H9 (cell line): ENCODE data around the gene CMSS1. TPM values are rescaled to one million over a fixed set of nuclear protein-coding genes. Genes with fewer than 3 reads are reported as not detected.

ENCODE experiments used
- DNase-seq: peaks from one replicate; pipeline ENCODE4 v3.0.0-alpha.2; 2017
- H2AFZ ChIP-seq: one replicate; pipeline ENCODE4 v1.6.1; 2013; ENCODE audit warnings: mild to moderate bottlenecking, low read length, control low read depth, moderate library complexity
- H2AK5ac ChIP-seq: 2 replicates; pipeline ENCODE4 v1.6.1; 2013; ENCODE audit warnings: low read length, control low read depth, mixed read lengths; ENCODE audit not compliant: insufficient read length
- H2BK120ac ChIP-seq: one replicate; pipeline ENCODE4 v1.6.1; 2013; ENCODE audit warnings: low read depth, mild to moderate bottlenecking, low read length, control low read depth, inconsistent platforms; ENCODE audit not compliant: poor library complexity, severe bottlenecking
- H2BK12ac ChIP-seq: 2 replicates; pipeline ENCODE4 v1.6.1; 2013; ENCODE audit warnings: low read length, control low read depth, mixed read lengths, low read depth; ENCODE audit not compliant: insufficient read length
- H2BK15ac ChIP-seq: 2 replicates; pipeline ENCODE4 v1.6.1; 2013; ENCODE audit warnings: low read depth, low read length, control low read depth
- H2BK20ac ChIP-seq: one replicate; pipeline ENCODE4 v1.6.1; 2013; ENCODE audit warnings: low read depth, mild to moderate bottlenecking, low read length, control low read depth, inconsistent platforms; ENCODE audit not compliant: poor library complexity, severe bottlenecking
- H2BK5ac ChIP-seq: 2 replicates; pipeline ENCODE4 v1.6.1; 2013; ENCODE audit warnings: low read length, control low read depth, mixed read lengths; ENCODE audit not compliant: insufficient read length
- H3K14ac ChIP-seq: 2 replicates; pipeline ENCODE4 v1.6.1; 2013; ENCODE audit warnings: low read length, control low read depth; ENCODE audit not compliant: insufficient read depth
- H3K18ac ChIP-seq: 2 replicates; pipeline ENCODE4 v1.6.1; 2013; ENCODE audit warnings: low read depth, mild to moderate bottlenecking, mixed read lengths, low read length, control low read depth; ENCODE audit not compliant: insufficient read length
- H3K23ac ChIP-seq: 2 replicates; pipeline ENCODE4 v1.6.1; 2013; ENCODE audit warnings: low read length, control low read depth, mixed read lengths, low read depth; ENCODE audit not compliant: insufficient read length
- H3K23me2 ChIP-seq: 2 replicates; pipeline ENCODE4 v1.6.1; 2013; ENCODE audit warnings: low read depth, mild to moderate bottlenecking, mixed read lengths, low read length, control low read depth; ENCODE audit not compliant: insufficient read length, poor library complexity, severe bottlenecking
- H3K27ac ChIP-seq: 2 replicates; pipeline ENCODE4 v1.5.1; 2013; ENCODE audit warnings: low read length, control low read depth, mixed read lengths, low read depth; ENCODE audit not compliant: insufficient read length
- H3K27me3 ChIP-seq: 2 replicates; pipeline ENCODE4 v1.6.1; 2013; ENCODE audit warnings: low read length, control low read depth, inconsistent platforms; ENCODE audit not compliant: insufficient read depth
- H3K4ac ChIP-seq: 2 replicates; pipeline ENCODE4 v1.6.1; 2013; ENCODE audit warnings: low read depth, mild to moderate bottlenecking, control low read depth, inconsistent platforms, low read length, moderate library complexity
- H3K4me1 ChIP-seq: 2 replicates; pipeline ENCODE4 v1.6.1; 2013; ENCODE audit warnings: low read length, control low read depth, inconsistent platforms; ENCODE audit not compliant: insufficient read depth
- H3K4me2 ChIP-seq: 2 replicates; pipeline ENCODE4 v1.6.1; 2013; ENCODE audit warnings: low read length, control low read depth, mixed read lengths; ENCODE audit not compliant: insufficient read length, insufficient read depth
- H3K56ac ChIP-seq: 2 replicates; pipeline ENCODE4 v1.6.1; 2013; ENCODE audit warnings: low read depth, mild to moderate bottlenecking, mixed read lengths, low read length, control low read depth; ENCODE audit not compliant: insufficient read length
- H3K79me1 ChIP-seq: 2 replicates; pipeline ENCODE4 v1.6.1; 2013; ENCODE audit warnings: low read depth, mild to moderate bottlenecking, moderate library complexity, low read length, control low read depth, inconsistent platforms; ENCODE audit not compliant: insufficient read depth, poor library complexity, severe bottlenecking
- H3K79me2 ChIP-seq: 2 replicates; pipeline ENCODE4 v1.6.1; 2013; ENCODE audit warnings: low read length, control low read depth, inconsistent platforms; ENCODE audit not compliant: insufficient read depth
- H3K9ac ChIP-seq: 2 replicates; pipeline ENCODE4 v1.6.1; 2013; ENCODE audit warnings: low read length, control low read depth, mixed read lengths; ENCODE audit not compliant: insufficient read length; ENCODE audit errors: extremely low read depth
- H3K9me3 ChIP-seq: one replicate; pipeline ENCODE4 v1.6.1; 2013; ENCODE audit warnings: low read depth, low read length, inconsistent platforms; ENCODE audit not compliant: control insufficient read depth
- H3T11ph ChIP-seq: one replicate; pipeline ENCODE4 v1.6.1; 2013; ENCODE audit warnings: mild to moderate bottlenecking, low read length, control low read depth, inconsistent platforms
- H4K20me1 ChIP-seq: one replicate; pipeline ENCODE4 v1.6.1; 2013; ENCODE audit not compliant: control insufficient read depth, insufficient read length, insufficient read depth
- H4K5ac ChIP-seq: 2 replicates; pipeline ENCODE4 v1.6.1; 2013; ENCODE audit warnings: low read depth, mild to moderate bottlenecking, mixed read lengths, low read length, control low read depth; ENCODE audit not compliant: insufficient read length
- H4K8ac ChIP-seq: replicated peaks from 2 replicates; pipeline ENCODE4 v1.6.1; 2013; ENCODE audit warnings: low read length, control low read depth, mixed read lengths, low read depth; ENCODE audit not compliant: insufficient read length
- H4K91ac ChIP-seq: 2 replicates; pipeline ENCODE4 v1.6.1; 2013; ENCODE audit warnings: low read depth, mild to moderate bottlenecking, moderate library complexity, mixed read lengths, low read length, control low read depth; ENCODE audit not compliant: insufficient read length
- H3K27ac Mint-ChIP-seq, 3 experiments: 2 replicates in 2 of 3; 3 replicates in 1 of 3; pipeline ENCODE4 v1.8.0; 2020 to 2021; ENCODE audit warnings: mixed read lengths in 3 of 3, mild to moderate bottlenecking in 1 of 3, moderate library complexity in 1 of 3
- H3K27me3 Mint-ChIP-seq: 2 replicates; pipeline ENCODE4 v1.8.0; 2021; ENCODE audit warnings: low read depth, mild to moderate bottlenecking, moderate library complexity, mixed read lengths
- H3K36me3 Mint-ChIP-seq, 3 experiments: 2 replicates in 2 of 3; 3 replicates in 1 of 3; pipeline ENCODE4 v1.8.0; 2020 to 2021; ENCODE audit warnings: low read depth in 3 of 3, mixed read lengths in 3 of 3; ENCODE audit not compliant: insufficient read depth in 1 of 3
- H3K4me1 Mint-ChIP-seq, 2 experiments: 2 replicates each; pipeline ENCODE4 v1.8.0; 2020; ENCODE audit warnings: mixed read lengths in 2 of 2
- H3K4me3 Mint-ChIP-seq, 2 experiments: 2 replicates in 1 of 2; 3 replicates in 1 of 2; pipeline ENCODE4 v1.8.0; 2020 to 2021; ENCODE audit warnings: mild to moderate bottlenecking in 2 of 2, mixed read lengths in 2 of 2, moderate library complexity in 1 of 2
- H3K9me3 Mint-ChIP-seq, 2 experiments: 2 replicates in 1 of 2; 3 replicates in 1 of 2; pipeline ENCODE4 v1.8.0; 2020; ENCODE audit warnings: mild to moderate bottlenecking in 2 of 2, mixed read lengths in 2 of 2, moderate library complexity in 1 of 2
- CTCF ChIP-seq: fragments of 200-600 bp; sonication (generic); conservative IDR thresholded peaks from 3 replicates; pipeline ENCODE4 v1.8.0; 2021; ENCODE audit warnings: antibody characterized with exemption, mild to moderate bottlenecking
- WGBS: extraction: QIAGEN DNeasy Blood & Tissue Kit; methylation state at CpG from one replicate; pipeline ENCODE4 v1.1.7; 2013; ENCODE audit warnings: missing lambda C conversion rate, low lambda C conversion rate, mixed read lengths; ENCODE audit not compliant: insufficient read length; ENCODE audit errors: extremely low coverage; 5-methylcytosine and 5-hydroxymethylcytosine counted together
- total RNA-seq: library from RNA; stranded (reverse); gene quantifications from 2 replicates; pipeline ENCODE4 v1.2.1, GENCODE V29; 2021

CMSS1 gene
- total RNA-seq, 1 experiment from 2014 or later = 61.8 TPM

GRCh38 chr3:100144255-100144866, 326.7 kb downstream of the CMSS1 start:
- Histone ChIP-seq H4K5ac (no peak overlapping the region), H3K4me1 (no peaks in the 10 kb centered on the region), H3K18ac (no peak overlapping the region), H2BK12ac (no peak overlapping the region), H3K23me2 (no peaks in the 10 kb centered on the region), H3K14ac (no peak overlapping the region), H2AK5ac (no peak overlapping the region), H3K4me2 (no peak overlapping the region), H2BK120ac (no peak overlapping the region), H2BK15ac (no peak overlapping the region), H3K23ac (no peak overlapping the region), H4K8ac (no peak overlapping the region), H2BK5ac (no peak overlapping the region), H2BK20ac (no peak overlapping the region), H4K91ac (no peak overlapping the region), H3K56ac (no peak overlapping the region), H3K79me1 (no peaks in the 10 kb centered on the region), H3K9me3 (no peaks in the 10 kb centered on the region), H3T11ph (no peak overlapping the region), H3K4ac (no peak overlapping the region), H3K27ac (no peak overlapping the region), H4K20me1 (no peaks in the 10 kb centered on the region), H3K27me3 (no peaks in the 10 kb centered on the region), H3K9ac (no peak overlapping the region), H3K79me2 (no peaks in the 10 kb centered on the region), H2AFZ (no peak overlapping the region)
- Mint-ChIP-seq H3K27ac (no peak overlapping the region), H3K36me3 (peaks cover 8 to 11% (median 10%) of the 10 kb centered on the region in 3 experiments), H3K4me1 (0 out of 4 replicates have a peak, but pooled peaks cover 0 to under 1% of the 10 kb centered on the region in 2 experiments), H3K9me3 (peaks cover 13 to 19% of the 10 kb centered on the region in 2 experiments), H3K27me3 (no peaks in the 10 kb centered on the region), H3K4me3 (no peak overlapping the region)
- WGBS = no CpG with 5 or more reads among the region's 1 CpG
- DNase-seq = no peak
- TF ChIP-seq CTCF = 0 out of 3 replicates have a peak, but pooled peaks have one; percentile 10
